Natural killer cell (primary cell): Measurements from ENCODE around the gene PHLDB3. TPM values are rescaled to one million over a fixed set of nuclear protein-coding genes. Genes with fewer than 3 reads are reported as not detected.

Experiments used
- ATAC-seq, 3 donors: fragments of 150-1000 bp in 2 of 3; fragments of 200-7000 bp in 1 of 3; cut with Tn5 transposase; 1 replicate in 1 of 3; 2 replicates in 2 of 3; pipeline ENCODE4 v1.10.0; 2021; ENCODE audit warnings: mild to moderate bottlenecking in 2 of 3, moderate library complexity in 2 of 3
- DNase-seq, 2 donors: peaks; one replicate each; pipeline versions ENCODE4 v3.0.0 to v3.0.0-alpha.2; 2013 to 2021; ENCODE audit warnings: mixed read lengths in 1 of 2
- H3K27ac ChIP-seq: one replicate; pipeline ENCODE4 v1.5.1; 2013; ENCODE audit warnings: mild to moderate bottlenecking, low read length
- H3K27me3 ChIP-seq: one replicate; pipeline ENCODE4 v1.6.1; 2013; ENCODE audit warnings: low read length; ENCODE audit not compliant: control insufficient read depth, insufficient read depth
- H3K36me3 ChIP-seq: one replicate; pipeline ENCODE4 v1.6.1; 2013; ENCODE audit warnings: low read length; ENCODE audit not compliant: control insufficient read depth, insufficient read depth
- H3K4me1 ChIP-seq: one replicate; pipeline ENCODE4 v1.6.1; 2013; ENCODE audit warnings: low read length; ENCODE audit not compliant: control insufficient read depth, insufficient read depth
- H3K4me3 ChIP-seq: one replicate; pipeline ENCODE4 v1.5.1; 2013; ENCODE audit warnings: low read length
- H3K9me3 ChIP-seq: one replicate; pipeline ENCODE4 v1.6.1; 2013; ENCODE audit warnings: low read length; ENCODE audit not compliant: control insufficient read depth, insufficient read depth
- H3K27ac Mint-ChIP-seq, 2 donors: one replicate each; pipeline ENCODE4 v1.8.0; 2022; ENCODE audit warnings: mild to moderate bottlenecking in 2 of 2, mixed read lengths in 2 of 2, moderate library complexity in 1 of 2
- H3K27me3 Mint-ChIP-seq, 2 donors: one replicate each; pipeline ENCODE4 v1.8.0; 2022; ENCODE audit warnings: low read depth in 2 of 2, mixed read lengths in 2 of 2
- H3K36me3 Mint-ChIP-seq: one replicate; pipeline ENCODE4 v1.8.0; 2022; ENCODE audit warnings: mixed read lengths
- H3K4me1 Mint-ChIP-seq, 2 donors: one replicate each; pipeline ENCODE4 v1.8.0; 2022; ENCODE audit warnings: mixed read lengths in 2 of 2
- H3K4me3 Mint-ChIP-seq: one replicate; pipeline ENCODE4 v1.8.0; 2022; ENCODE audit warnings: mild to moderate bottlenecking, moderate library complexity, mixed read lengths
- H3K9me3 Mint-ChIP-seq, 2 donors: one replicate each; pipeline ENCODE4 v1.8.0; 2022; ENCODE audit warnings: mixed read lengths in 2 of 2
- WGBS: methylation state at CpG from one replicate; pipeline ENCODE4 v1.1.7; 2013; ENCODE audit warnings: missing lambda C conversion rate; ENCODE audit not compliant: insufficient coverage; 5-methylcytosine and 5-hydroxymethylcytosine counted together
- intact Hi-C: fragments of 100-400 bp; cut with micrococcal nuclease; formaldehyde crosslinking; loops from one replicate; pipeline ENCODE4 v1.14.2; 2022
- total RNA-seq, 4 donors: library from RNA; stranded (reverse); fragments of 120-200 nt in 1 of 4; gene quantifications; one replicate each; pipeline versions ENCODE4 v1.2.3 to v1.2.4, GENCODE V29; 2013 to 2022
- TF ChIP-seq, protein P1 (sequence below): fragments of 200-600 bp; IDR thresholded peaks from one replicate; pipeline ENCODE4 v1.8.0; 2022; ENCODE audit warnings: antibody characterized with exemption

Gene PHLDB3
- total RNA-seq, 3 donors from 2014 or later (not counting 1 experiment from before 2014, with no cell fraction given): 24.5 to 24.9 (median 24.8) TPM

DNA sequence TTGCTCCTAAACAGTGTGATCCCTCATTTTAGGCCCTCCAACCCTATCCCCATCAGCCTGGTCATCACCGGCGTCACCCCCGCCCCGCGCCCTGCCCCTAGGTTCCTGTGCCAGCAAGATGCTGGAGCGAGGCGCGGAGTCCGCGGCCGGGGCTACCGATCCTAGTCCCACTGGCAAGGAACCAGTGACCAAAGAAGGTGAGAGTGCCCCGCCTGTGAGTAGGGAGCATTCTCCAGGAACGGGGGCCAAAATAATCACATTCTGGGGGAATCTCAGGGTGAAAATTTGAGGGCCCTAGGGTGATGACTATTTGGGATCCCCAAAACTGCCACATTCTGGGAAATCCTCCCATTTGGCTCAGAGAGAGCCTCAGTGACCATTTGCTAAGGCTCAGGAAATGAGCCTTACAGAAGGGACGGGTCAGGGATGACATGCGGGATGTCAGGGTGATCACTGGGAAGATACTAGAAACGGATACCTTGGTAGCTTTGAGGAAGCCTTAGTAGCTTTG lies 29.8 kb upstream of the PHLDB3 start:
- 76% methylated on average over 17 of the region's 17 CpGs for WGBS
- Histone ChIP-seq H3K36me3 (peaks cover 10% of the 10 kb centered on the region), H3K27me3 (no peaks in the 10 kb centered on the region), H3K27ac (peak overlapping the region; percentile 77), H3K4me1 (peaks cover 23% of the 10 kb centered on the region), H3K4me3 (no peak overlapping the region), H3K9me3 (peaks cover 3% of the 10 kb centered on the region)
- peak overlapping the region; percentile 90 to 93 for H3K27ac Mint-ChIP-seq
- H3K27me3 Mint-ChIP-seq: no peaks in the 10 kb centered on the region
- H3K9me3 Mint-ChIP-seq: peaks cover 0 to 2% of the 10 kb centered on the region in 2 donors
- DNase-seq (no peak), ATAC-seq (no peak)
- intact Hi-C loops: loop anchor here (1.0 kb wide), 1 partner anchor 60 kb away; no protein-coding TSS in a partner anchor
- TF ChIP-seq, protein P1, sequence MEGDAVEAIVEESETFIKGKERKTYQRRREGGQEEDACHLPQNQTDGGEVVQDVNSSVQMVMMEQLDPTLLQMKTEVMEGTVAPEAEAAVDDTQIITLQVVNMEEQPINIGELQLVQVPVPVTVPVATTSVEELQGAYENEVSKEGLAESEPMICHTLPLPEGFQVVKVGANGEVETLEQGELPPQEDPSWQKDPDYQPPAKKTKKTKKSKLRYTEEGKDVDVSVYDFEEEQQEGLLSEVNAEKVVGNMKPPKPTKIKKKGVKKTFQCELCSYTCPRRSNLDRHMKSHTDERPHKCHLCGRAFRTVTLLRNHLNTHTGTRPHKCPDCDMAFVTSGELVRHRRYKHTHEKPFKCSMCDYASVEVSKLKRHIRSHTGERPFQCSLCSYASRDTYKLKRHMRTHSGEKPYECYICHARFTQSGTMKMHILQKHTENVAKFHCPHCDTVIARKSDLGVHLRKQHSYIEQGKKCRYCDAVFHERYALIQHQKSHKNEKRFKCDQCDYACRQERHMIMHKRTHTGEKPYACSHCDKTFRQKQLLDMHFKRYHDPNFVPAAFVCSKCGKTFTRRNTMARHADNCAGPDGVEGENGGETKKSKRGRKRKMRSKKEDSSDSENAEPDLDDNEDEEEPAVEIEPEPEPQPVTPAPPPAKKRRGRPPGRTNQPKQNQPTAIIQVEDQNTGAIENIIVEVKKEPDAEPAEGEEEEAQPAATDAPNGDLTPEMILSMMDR: no peak
- H3K4me3 Mint-ChIP-seq: peak overlapping the region; percentile 97
- H3K36me3 Mint-ChIP-seq: peaks cover 11% of the 10 kb centered on the region
- peaks cover 30 to 34% of the 10 kb centered on the region in 2 donors for H3K4me1 Mint-ChIP-seq

DNA sequence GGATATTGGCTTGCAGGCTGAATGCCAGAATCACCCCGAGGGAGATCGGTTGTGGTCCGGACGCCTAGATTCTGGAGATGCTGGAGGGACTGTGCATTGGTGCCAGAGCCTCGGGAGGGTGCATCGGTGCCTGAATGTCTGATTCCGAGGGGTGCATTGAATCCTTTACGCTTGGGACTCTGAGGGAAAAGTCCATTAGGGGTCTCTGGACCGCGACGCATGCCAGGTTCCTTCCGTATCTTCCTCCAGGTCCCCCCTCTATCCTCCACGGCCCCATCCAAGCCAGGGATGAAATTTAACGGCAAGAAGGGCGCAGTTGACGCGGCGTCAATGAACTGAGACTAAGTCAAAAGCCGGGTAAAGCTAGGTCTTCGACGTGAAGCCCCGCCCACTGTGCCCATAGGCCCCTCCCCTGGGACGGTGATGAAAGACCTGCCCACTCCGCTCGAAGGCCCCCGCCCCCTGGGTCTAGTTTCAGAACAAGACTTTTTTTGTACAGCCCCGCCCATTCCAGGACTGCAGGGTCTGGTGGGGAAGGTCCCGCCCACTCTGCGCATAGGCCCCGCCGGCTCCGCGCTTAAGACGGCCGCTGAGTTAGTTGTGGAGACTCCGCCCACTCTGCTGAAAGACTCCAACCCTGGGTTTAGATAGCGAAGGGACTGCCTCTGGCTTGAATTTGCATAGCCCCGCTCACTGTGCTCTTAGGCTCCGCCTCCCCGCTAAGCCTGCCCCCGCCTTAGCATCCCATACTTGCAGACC lies 29.2 kb upstream of the PHLDB3 start:
- peaks cover 5% of the 10 kb centered on the region for H3K36me3 Mint-ChIP-seq
- H3K27ac Mint-ChIP-seq: peak overlapping the region; percentile 90 to 93
- H3K27me3 Mint-ChIP-seq: no peaks in the 10 kb centered on the region
- H3K9me3 Mint-ChIP-seq: no peaks in the 10 kb centered on the region
- Histone ChIP-seq H3K4me1 (peaks cover 23% of the 10 kb centered on the region), H3K27me3 (no peaks in the 10 kb centered on the region), H3K4me3 (peak overlapping the region; percentile 78), H3K9me3 (peaks cover under 1% of the 10 kb centered on the region), H3K36me3 (peaks cover 4% of the 10 kb centered on the region), H3K27ac (peak overlapping the region; percentile 77)
- peaks cover 30 to 34% of the 10 kb centered on the region in 2 donors for H3K4me1 Mint-ChIP-seq
- ATAC-seq (peak; percentile 82 to 94 (median 85)), DNase-seq (peak; percentile 94 to 97)
- intact Hi-C loops: loop anchor here (1.0 to 2.0 kb wide), 3 partner anchors 29 to 70 kb away; no protein-coding TSS in a partner anchor
- peak overlapping the region; percentile 97 for H3K4me3 Mint-ChIP-seq
- WGBS: 2% methylated on average over 41 of the region's 41 CpGs
- TF ChIP-seq, protein P1: no peak

DNA sequence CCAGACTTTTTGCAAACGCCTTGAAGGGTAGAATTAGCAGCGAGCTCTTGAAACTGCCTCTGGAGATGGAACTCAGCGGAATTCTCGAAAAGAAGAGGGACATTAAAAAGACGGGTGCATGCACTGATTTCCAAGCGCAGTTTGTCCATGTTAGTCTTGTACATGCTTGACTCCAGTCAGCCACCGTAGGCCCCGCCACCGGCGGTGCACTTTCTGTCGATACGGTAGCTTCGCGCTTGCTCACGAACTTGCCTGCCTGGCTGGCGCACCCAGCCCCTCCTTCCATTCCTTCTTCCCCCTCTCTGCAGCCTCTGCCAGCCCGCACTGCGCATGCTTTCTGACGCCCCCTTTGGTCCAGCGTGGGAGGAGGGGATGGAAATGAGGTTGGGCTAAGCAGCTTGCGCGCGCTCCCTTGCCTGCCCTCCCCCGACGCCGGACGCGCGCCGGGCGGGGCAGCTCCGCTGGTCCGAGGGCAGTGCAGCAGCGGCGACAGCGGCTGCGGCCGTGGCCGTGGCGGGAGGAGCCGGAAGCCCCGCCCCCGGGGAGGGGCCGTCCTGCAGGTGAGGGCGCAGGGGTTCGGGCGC lies 28.5 kb upstream of the PHLDB3 start, which contains the start of gene ZNF575:
TSS of gene ZNF575 (plus strand) at position 227 of the 584 bp plus-strand sequence. CDS start 1,235 bp downstream, outside the sequence.
- Mint-ChIP-seq H3K4me3 (peak within 1 kb of the TSS; percentile 97), H3K27ac (peak within 1 kb of the TSS; percentile 90 to 93), H3K4me1 (peaks cover 30 to 34% of the 10 kb centered on the region in 2 donors), H3K36me3 (no peaks in the 10 kb centered on the region), H3K9me3 (no peaks in the 10 kb centered on the region), H3K27me3 (no peaks in the 10 kb centered on the region)
- Histone ChIP-seq H3K36me3 (no peaks in the 10 kb centered on the region), H3K4me1 (peaks cover 23% of the 10 kb centered on the region), H3K27ac (peak within 1 kb of the TSS; percentile 77), H3K27me3 (no peaks in the 10 kb centered on the region), H3K9me3 (no peaks in the 10 kb centered on the region), H3K4me3 (peak within 1 kb of the TSS; percentile 78)
- 0% methylated on average over 47 of the region's 47 CpGs for WGBS
- ATAC-seq: peak; percentile 39 to 64 (median 54)
- intact Hi-C loops: loop anchor here (1.0 to 2.0 kb wide), 2 partner anchors 30 to 70 kb away; no protein-coding TSS in a partner anchor
- DNase-seq: peak; percentile 68 to 92
- TF ChIP-seq, protein P1: no peak
